A673 (cell line): ENCODE measurements around the gene GTF2H2. TPM values are rescaled to one million over a fixed set of nuclear protein-coding genes. Genes with fewer than 3 reads are reported as not detected.
"Not testable (repeated sequence)": the region's sequence is repeated elsewhere in the genome, so short reads cannot be mapped to it uniquely, and the experiment has no call there.

Experiments used
- BruUV-seq: library from RNA; stranded (reverse); fragments of 400-500 nt; replicated peaks from 2 replicates; lab custom pipeline; 2021; lab: Mats Ljungman, UMichigan
- CTCF ChIA-PET: fragments of 300-600 bp; sonication (Branson Sonifier 250); formaldehyde crosslinking; loops from one replicate; lab custom pipeline; 2022; ENCODE audit warnings: antibody characterized with exemption; lab: Charles Lee
- POLR2A ChIA-PET: fragments of 300-600 bp; sonication (Branson Sonifier 250); formaldehyde crosslinking; loops from one replicate; lab custom pipeline; 2022; ENCODE audit warnings: antibody characterized with exemption; ENCODE audit not compliant: low non-redundant PET; lab: Charles Lee
- DNase-seq: peaks from one replicate; pipeline ENCODE4 v3.0.0-alpha.2; 2015; ENCODE audit warnings: low spot score
- H3K27ac ChIP-seq: fragments of 200-600 bp; sonication (generic); 2 replicates; pipeline ENCODE4 v1.5.1; 2016; ENCODE audit warnings: mixed run types, low read depth, mild to moderate bottlenecking, mixed read lengths, antibody characterized with exemption, low read length; ENCODE audit not compliant: poor library complexity, severe bottlenecking
- H3K27me3 ChIP-seq: fragments of 200-600 bp; sonication (generic); replicated peaks from 2 replicates; pipeline ENCODE4 v1.6.1; 2017; ENCODE audit warnings: mixed run types, low read depth, mild to moderate bottlenecking, mixed read lengths, antibody characterized with exemption, low read length; ENCODE audit not compliant: insufficient read depth, poor library complexity
- H3K36me3 ChIP-seq: fragments of 200-600 bp; sonication (generic); 2 replicates; pipeline ENCODE4 v1.6.1; 2016; ENCODE audit warnings: mixed run types, mild to moderate bottlenecking, mixed read lengths, antibody characterized with exemption, low read length; ENCODE audit not compliant: insufficient read depth, poor library complexity, severe bottlenecking
- H3K4me1 ChIP-seq: fragments of 200-600 bp; sonication (generic); 2 replicates; pipeline ENCODE4 v1.6.1; 2017; ENCODE audit warnings: mixed run types, mild to moderate bottlenecking, mixed read lengths, antibody characterized with exemption, low read length; ENCODE audit not compliant: insufficient read depth, poor library complexity, severe bottlenecking
- H3K4me3 ChIP-seq: fragments of 200-600 bp; sonication (generic); 2 replicates; pipeline ENCODE4 v1.5.1; 2016; ENCODE audit warnings: low read depth, mixed run types, mild to moderate bottlenecking, mixed read lengths, low read length; ENCODE audit not compliant: poor library complexity, severe bottlenecking
- H3K9me3 ChIP-seq: fragments of 200-600 bp; sonication (generic); 2 replicates; pipeline ENCODE4 v1.6.1; 2016; ENCODE audit warnings: mixed run types, low read depth, mild to moderate bottlenecking, mixed read lengths, antibody characterized with exemption, low read length; ENCODE audit not compliant: poor library complexity, severe bottlenecking
- intact Hi-C: fragments of 100-400 bp; cut with micrococcal nuclease; formaldehyde crosslinking; loops from one replicate; pipeline ENCODE4 v1.10.0; 2022; ENCODE audit not compliant: unreplicated experiment
- total RNA-seq: library from RNA; stranded (reverse); gene quantifications from 2 replicates; pipeline ENCODE4 v1.2.3, GENCODE V29; 2021

The GTF2H2 gene
- total RNA-seq, 1 experiment from 2014 or later: 43.0 TPM

DNA sequence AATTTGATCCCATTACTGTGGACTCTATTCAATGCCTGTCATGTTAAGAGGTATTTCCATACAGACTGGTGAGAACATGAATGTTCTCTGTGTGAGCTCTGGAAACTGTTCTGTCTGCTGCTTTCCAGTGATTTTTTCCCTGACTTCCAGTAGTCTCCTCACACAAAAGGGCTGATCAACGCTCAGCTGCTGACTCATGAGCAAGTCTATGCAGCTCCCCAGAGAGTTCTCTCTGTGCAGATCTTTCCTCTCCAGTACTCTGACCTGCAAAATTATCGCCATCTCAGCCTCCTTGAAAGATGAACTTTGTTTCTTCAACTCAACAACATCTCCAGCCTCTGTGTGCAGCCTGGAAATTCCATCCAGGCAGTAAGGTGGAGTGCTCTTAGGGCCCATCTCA lies 23.3 kb downstream of the GTF2H2 start:
- POLR2A ChIA-PET, CTCF ChIA-PET, H3K4me1 ChIP-seq, H3K9me3 ChIP-seq, H3K4me3 ChIP-seq, H3K36me3 ChIP-seq, intact Hi-C loops, H3K27me3 ChIP-seq, H3K27ac ChIP-seq, DNase-seq: not testable (repeated sequence)
- BruUV-seq: TSS peak; percentile 48

GRCh38 chr5:71031046-71031776 lies 36.3 kb downstream of the GTF2H2 start:
- BruUV-seq, DNase-seq, H3K9me3 ChIP-seq, POLR2A ChIA-PET, H3K27ac ChIP-seq, H3K4me1 ChIP-seq, H3K4me3 ChIP-seq, H3K36me3 ChIP-seq, CTCF ChIA-PET, intact Hi-C loops, H3K27me3 ChIP-seq: not testable (repeated sequence)

DNA sequence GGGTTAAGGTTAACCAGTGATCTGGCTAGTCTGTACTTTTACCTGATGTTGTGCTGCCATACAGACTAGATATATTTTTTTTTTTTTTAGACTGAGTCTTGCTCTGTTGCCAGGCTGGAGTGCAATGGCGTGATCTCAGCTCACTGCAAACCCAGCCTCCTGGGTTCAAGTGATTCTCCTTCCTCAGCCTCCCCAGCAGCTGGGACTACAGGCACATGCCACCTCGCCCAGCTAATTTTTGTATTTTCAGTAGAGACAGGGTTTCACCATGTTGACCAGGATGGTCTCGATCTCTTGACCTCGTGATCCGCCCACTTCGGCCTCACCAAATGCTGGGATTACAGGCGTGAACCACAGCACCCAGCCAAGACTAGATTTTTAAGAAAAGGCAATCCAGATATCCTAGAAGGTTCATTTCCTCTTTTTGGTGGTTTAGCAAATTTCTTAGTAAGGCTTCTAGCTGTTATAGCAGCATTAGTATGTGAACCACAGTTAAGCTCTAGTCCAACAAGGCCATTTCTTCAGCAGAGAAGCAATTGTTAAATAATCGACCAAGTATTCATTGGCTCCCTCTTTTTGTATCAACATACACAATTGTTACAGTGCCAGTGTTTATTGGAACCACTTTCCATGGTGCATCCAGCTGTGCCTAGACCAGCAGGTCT lies 42.1 kb downstream of the GTF2H2 start, which contains the start of gene NAIP:
Gene NAIP (minus strand): TSS at position 51 of the 665 bp plus-strand sequence. CDS start 12,424 bp downstream, outside the sequence.
- H3K4me3 ChIP-seq, H3K27me3 ChIP-seq, H3K9me3 ChIP-seq, H3K4me1 ChIP-seq, POLR2A ChIA-PET, H3K27ac ChIP-seq, CTCF ChIA-PET, DNase-seq, H3K36me3 ChIP-seq, intact Hi-C loops, BruUV-seq: not testable (repeated sequence)

- BruUV-seq, H3K4me3 ChIP-seq, H3K27ac ChIP-seq, POLR2A ChIA-PET, DNase-seq, H3K36me3 ChIP-seq, H3K9me3 ChIP-seq, H3K27me3 ChIP-seq, intact Hi-C loops, CTCF ChIA-PET, H3K4me1 ChIP-seq: not testable (repeated sequence)
Observed at GRCh38 chr5:71020643-71021042, 46.8 kb downstream of the GTF2H2 start.

- H3K4me3 ChIP-seq, H3K36me3 ChIP-seq, H3K9me3 ChIP-seq, H3K4me1 ChIP-seq, H3K27ac ChIP-seq, intact Hi-C loops, CTCF ChIA-PET, DNase-seq, BruUV-seq, H3K27me3 ChIP-seq, POLR2A ChIA-PET: not testable (repeated sequence)
Observed at GRCh38 chr5:71018376-71019005, 49.0 kb downstream of the GTF2H2 start.
